ENCODE measurements around the gene RAB3B.

DNA sequence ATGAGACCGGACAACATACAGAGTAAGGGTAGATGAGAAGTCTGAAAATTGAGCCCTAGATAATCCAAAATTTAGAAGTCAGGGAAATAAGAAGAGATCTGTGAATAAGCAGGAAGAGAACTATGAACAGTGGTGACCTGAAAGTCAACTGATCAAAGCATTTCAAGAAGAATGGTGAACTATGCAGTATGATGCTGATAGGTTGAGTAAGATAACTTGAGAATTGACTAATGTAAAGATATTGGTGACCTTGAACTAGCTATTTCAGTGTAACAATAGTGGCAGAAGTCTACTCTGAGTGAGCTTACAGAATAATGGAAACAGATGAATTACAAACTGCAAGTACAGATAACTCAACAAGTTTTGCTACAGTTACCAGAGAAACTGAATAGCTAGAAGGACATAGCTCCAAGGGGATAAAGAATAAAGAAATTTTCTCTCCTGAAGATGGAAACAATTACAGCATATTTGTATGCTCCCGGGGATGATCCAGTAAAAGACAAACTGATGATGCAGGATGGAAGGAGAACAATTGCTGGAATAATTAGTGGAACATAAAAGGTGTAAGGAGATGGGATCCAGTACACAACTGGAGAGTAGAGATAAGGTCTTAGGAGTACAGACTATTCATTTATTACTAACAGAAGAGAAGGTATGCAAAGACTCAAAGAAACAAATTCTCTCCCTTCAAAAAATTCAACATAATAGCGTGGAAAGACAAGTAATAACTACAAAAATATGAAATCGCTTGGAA is 122.8 kb downstream of the RAB3B start:
- TF ChIP-seq CTCF (IDR thresholded peaks at IDR 0.05; ENCODE audit: low read depth, low read length) (no peak), EZH2phosphoT487 (IDR thresholded peaks at IDR 0.05; ENCODE audit: low read depth) (no peak)

Measured in OCI-LY3 (cell line).